ENCODE results near the gene TXNDC17. TPM values are rescaled to one million over a fixed set of nuclear protein-coding genes. Genes with fewer than 3 reads are reported as not detected.

The TXNDC17 gene
- total and polyA plus RNA-seq, 2 of the 13 experiments (the other 11 are each of a cell fraction or from before 2014, with no cell fraction given) = 188 to 266 TPM

- TF ChIP-seq RCOR2 (CRISPR knock-in tag; IDR thresholded peaks at IDR 0.05) (no peak), ZNF749 (CRISPR knock-in tag; IDR thresholded peaks at IDR 0.05; ENCODE audit: borderline replicate concordance) (no peak), JARID2 (CRISPR knock-in tag; IDR thresholded peaks at IDR 0.05; ENCODE audit: insufficient replicate concordance) (no peak), NRL (CRISPR knock-in tag; IDR thresholded peaks at IDR 0.05; ENCODE audit: borderline replicate concordance) (peak; percentile 76; the same call in 1 of the 2 replicates), RXRA (CRISPR knock-in tag; IDR thresholded peaks at IDR 0.05) (no peak), KDM5B (CRISPR knock-in tag; IDR thresholded peaks at IDR 0.05; ENCODE audit: borderline replicate concordance) (peak; percentile 59; the same call in 1 of the 2 replicates), REST (IDR thresholded peaks at IDR 0.05; ENCODE audit: borderline replicate concordance in 1 of 2, low read depth in 1 of 2, low read length in 2 of 2) (no peak), MXI1 (IDR thresholded peaks at IDR 0.05; ENCODE audit: borderline replicate concordance, low read depth, low read length) (no peak), MYNN (CRISPR knock-in tag; IDR thresholded peaks at IDR 0.05; ENCODE audit: low read depth) (no peak), HNRNPK (IDR thresholded peaks at IDR 0.05; ENCODE audit: low read depth, low read length, poor library complexity, severe bottlenecking) (no peak), ZNF383 (CRISPR knock-in tag; IDR thresholded peaks at IDR 0.05; ENCODE audit: borderline replicate concordance) (no peak), NPAS2 (CRISPR knock-in tag; IDR thresholded peaks at IDR 0.05; ENCODE audit: borderline replicate concordance) (no peak), ZNF780A (CRISPR knock-in tag; IDR thresholded peaks at IDR 0.05) (no peak), TARDBP (CRISPR knock-in tag; IDR thresholded peaks at IDR 0.05) (no peak), CAMTA2 (CRISPR knock-in tag; IDR thresholded peaks at IDR 0.05; ENCODE audit: borderline replicate concordance) (0 out of 2 replicates have a peak, but pooled peaks have one; percentile 24), ZNF781 (CRISPR knock-in tag; IDR thresholded peaks at IDR 0.05; ENCODE audit: borderline replicate concordance, not compliant biosample characterization) (no peak), ZNF362 (CRISPR knock-in tag; IDR thresholded peaks at IDR 0.05; ENCODE audit: borderline replicate concordance) (no peak), BORCS8-MEF2B (CRISPR knock-in tag; IDR thresholded peaks at IDR 0.05) (peak; percentile 72; the same call in 1 of the 2 replicates), GABPB1 (CRISPR knock-in tag; IDR thresholded peaks at IDR 0.05) (no peak), ZNF766 (CRISPR knock-in tag; IDR thresholded peaks at IDR 0.05; ENCODE audit: borderline replicate concordance) (no peak), HNF4G (IDR thresholded peaks at IDR 0.05; ENCODE audit: borderline replicate concordance, low read depth, low read length) (no peak), HNF4G (CRISPR knock-in tag; IDR thresholded peaks at IDR 0.05; ENCODE audit: borderline replicate concordance, low read depth) (no peak), PAX8 (CRISPR knock-in tag; IDR thresholded peaks at IDR 0.05; ENCODE audit: borderline replicate concordance) (no peak), ZSCAN29 (CRISPR knock-in tag; conservative IDR thresholded peaks at IDR 0.05) (no peak), ZNF234 (CRISPR knock-in tag; conservative IDR thresholded peaks at IDR 0.05) (no peak), TP53 (CRISPR knock-in tag; conservative IDR thresholded peaks at IDR 0.05) (no peak)
- TF ChIP-seq, protein P1, sequence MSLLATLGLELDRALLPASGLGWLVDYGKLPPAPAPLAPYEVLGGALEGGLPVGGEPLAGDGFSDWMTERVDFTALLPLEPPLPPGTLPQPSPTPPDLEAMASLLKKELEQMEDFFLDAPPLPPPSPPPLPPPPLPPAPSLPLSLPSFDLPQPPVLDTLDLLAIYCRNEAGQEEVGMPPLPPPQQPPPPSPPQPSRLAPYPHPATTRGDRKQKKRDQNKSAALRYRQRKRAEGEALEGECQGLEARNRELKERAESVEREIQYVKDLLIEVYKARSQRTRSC (CRISPR knock-in tag; IDR thresholded peaks at IDR 0.05; ENCODE audit: low read depth) = no peak
Measured at GRCh38 chr17:6676802-6677157, 35.9 kb downstream of the TXNDC17 start (continued).

All from HepG2 (cell line).